GM18951 (cell line): ENCODE data around the gene SLC35G2.
"Not testable (repeated sequence)": the region's sequence is repeated elsewhere in the genome, so short reads cannot be mapped to it uniquely, and the experiment has no call there.

ENCODE experiments used
- POLR2A ChIP-seq: IDR thresholded peaks from 4 replicates; pipeline ENCODE4 v1.6.1; 2011; ENCODE audit warnings: mild to moderate bottlenecking; ENCODE audit not compliant: insufficient read length, insufficient read depth; ENCODE audit errors: extremely low read depth
- in situ Hi-C: fragments of 300-500 bp; cut with MboI; formaldehyde crosslinking; loops from one replicate; pipeline ENCODE4 v1.12.0; 2022; ENCODE audit warnings: low sequenced_read_pairs, mixed read lengths, inconsistent platforms; ENCODE audit not compliant: unreplicated experiment

SLC35G2 gene

DNA sequence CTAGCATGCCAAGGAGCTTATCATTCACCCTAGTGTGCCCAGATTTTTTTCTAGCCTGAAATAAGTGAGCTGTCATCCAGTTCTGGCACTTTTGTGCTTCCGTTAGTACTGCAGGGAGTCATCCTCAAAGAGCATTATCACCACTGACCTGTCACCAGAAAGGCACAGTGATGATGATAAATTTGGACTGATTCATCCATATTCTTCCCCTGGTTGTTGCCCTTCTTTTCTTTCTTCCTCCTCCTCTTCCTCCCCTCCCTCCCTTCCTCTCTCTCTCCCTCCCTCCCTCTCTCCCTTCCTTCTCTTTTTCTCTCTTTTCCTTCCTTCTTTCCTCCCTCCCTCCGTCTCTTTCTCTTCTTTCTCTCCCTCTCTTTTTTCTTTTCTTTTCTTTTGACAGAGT lies 21.3 kb downstream of the SLC35G2 start:
- no peak for TF ChIP-seq POLR2A
- in situ Hi-C loops, result no loop called here

GRCh38 chr3:136842294-136842693 lies 23.4 kb downstream of the SLC35G2 start:
- in situ Hi-C loops, result no loop called here
- TF ChIP-seq POLR2A, result no peak

GRCh38 chr3:136844724-136845123 lies 25.8 kb downstream of the SLC35G2 start:
- TF ChIP-seq POLR2A, result no peak
- in situ Hi-C loops, result no loop called here

DNA sequence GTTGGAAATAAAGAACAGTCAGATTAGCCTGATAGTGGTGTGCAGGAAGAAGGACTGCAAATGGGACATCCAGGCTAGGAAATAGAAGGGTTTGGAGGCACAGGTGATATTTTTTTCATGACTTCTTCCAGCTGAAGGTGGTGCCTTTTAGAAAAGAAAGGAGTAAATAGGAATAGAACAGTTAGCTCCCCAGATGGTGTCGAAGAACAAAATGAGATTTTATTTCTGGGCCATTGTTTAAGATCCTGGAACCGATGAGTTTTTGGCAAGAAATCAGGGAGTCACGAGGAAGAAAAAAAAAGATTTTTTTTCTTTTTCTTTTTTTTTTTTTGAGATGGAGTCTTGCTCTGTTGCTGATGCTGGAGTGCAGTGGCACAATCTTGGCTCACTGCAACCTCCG lies 33.3 kb downstream of the SLC35G2 start:
- TF ChIP-seq POLR2A, result no peak
- in situ Hi-C loops, result no loop called here

DNA sequence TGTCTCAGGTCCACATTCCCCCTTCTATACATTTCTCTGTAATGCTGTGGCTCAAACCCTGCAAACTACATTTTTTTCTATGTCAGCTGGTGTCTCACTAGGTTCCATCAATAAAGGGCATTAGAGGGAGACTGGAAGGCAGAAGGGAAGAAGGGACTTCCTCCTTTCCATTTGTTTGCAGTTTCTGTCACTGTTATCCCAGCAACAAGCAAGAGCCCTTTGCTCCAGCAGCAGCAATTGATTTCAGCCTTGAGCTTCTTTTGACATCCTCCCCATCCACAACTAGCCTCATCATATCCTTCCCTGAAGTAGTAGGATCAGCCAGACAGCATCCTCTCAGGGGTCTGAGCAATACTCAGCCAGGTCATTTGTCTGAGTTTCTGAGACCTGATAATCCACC lies 37.7 kb downstream of the SLC35G2 start:
- no peak for TF ChIP-seq POLR2A
- in situ Hi-C loops, result no loop called here

- in situ Hi-C loops, result no loop called here
- TF ChIP-seq POLR2A, result no peak
These were observed 39.5 kb downstream of the SLC35G2 start for GRCh38 chr3:136858381-136858780.

GRCh38 chr3:136860541-136860940 lies 41.6 kb downstream of the SLC35G2 start:
- no peak for TF ChIP-seq POLR2A
- in situ Hi-C loops, result no loop called here

DNA sequence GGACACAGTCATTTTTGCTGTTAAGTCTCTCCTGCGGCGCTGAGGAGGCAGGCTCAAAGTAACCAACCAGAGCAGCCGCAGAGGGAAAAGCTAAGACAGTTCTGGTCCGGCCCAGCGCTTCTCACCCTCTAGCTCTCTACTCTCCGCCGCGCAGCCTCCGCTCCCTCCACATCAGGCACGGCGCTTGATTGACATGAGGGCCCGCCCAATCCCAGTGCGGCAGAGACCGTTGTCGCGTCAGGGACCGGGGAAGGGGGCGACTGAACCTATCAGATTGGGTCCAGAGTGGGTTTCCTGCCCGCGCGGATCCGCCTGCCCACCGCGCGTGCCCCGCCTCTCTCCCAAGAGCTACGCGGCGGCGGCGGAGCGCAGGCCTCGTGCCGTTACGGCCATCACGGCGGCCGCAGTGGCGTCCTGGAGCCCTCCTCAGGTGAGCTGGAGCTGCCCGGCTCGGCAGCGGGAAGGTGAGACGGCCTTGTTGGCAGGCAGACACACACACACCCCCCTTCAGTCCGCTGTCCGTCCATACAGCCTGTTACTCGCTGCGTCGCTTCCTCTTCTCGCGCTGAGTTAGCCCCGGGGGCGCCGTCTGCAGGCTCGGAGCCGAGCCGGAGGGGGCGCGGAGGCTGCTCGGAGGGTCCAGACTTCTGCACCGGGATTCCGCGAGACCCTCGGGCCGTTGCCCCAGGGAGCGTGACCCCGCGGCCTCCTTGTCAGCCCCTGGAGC lies 43.1 kb downstream of the SLC35G2 start, which contains the start of gene NCK1:
NCK1 (plus strand) TSS at position 319 of the 727 bp plus-strand sequence. CDS start 65,794 bp downstream, outside the sequence.
- peak; percentile 96 for TF ChIP-seq POLR2A
- in situ Hi-C loops, result no loop called here

DNA sequence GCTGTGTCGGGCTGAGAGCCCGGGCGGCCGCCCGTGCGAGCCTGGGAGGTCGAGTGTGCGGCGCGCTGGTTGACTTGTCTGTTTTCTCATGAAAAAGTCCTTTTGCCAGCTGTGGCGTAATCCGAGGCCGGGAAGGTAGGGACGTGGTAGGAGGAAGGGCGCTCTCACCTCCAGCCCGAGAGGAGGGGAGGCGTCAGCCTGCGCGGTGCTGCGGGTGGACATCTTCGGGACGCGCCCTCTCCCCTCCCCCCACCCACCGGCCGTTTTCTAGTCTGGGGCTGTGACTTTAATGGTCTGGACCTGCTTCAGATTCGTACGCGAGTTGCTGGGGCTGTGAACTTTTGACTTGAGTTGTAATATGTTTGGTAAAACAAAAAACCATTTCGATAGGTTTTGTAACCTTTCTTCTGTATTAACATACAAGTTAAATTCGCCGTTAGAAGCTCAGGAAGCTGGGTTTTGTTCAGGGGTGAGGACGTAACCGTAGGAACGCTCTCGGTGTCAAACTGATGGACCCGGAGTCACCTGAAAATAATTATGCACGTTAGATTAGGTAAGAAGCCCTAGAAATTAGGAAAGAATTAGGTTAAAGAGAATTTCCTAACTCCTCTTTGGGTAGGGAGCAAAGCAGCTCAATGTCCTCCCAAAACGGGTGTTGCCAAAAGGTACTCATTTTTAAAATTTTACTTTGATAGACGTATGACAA lies 43.8 kb downstream of the SLC35G2 start:
- TF ChIP-seq POLR2A, result no peak
- in situ Hi-C loops, result no loop called here

- no peak for TF ChIP-seq POLR2A
- in situ Hi-C loops, result no loop called here
These were observed 50.4 kb downstream of the SLC35G2 start for GRCh38 chr3:136869282-136869681.

- in situ Hi-C loops, result not testable (repeated sequence)
These were observed 53.3 kb downstream of the SLC35G2 start for GRCh38 chr3:136872258-136872657.

DNA sequence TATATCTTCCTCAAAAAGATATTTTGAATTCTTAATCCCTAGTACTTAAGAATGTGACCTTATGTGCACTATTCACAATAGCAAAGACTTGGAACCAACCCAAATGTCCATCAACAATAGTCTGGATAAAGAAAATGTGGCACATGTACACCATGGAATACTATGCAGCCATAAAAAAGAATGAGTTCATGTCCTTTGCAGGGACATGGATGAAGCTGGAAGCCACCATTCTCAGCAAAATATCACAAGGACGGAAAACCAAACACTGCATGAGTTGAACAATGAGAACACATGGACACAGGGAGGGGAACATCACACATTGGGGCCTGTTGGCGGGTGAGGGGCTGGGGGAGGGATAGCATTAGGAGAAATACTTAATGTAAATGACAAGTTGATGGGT lies 60.6 kb downstream of the SLC35G2 start:
- in situ Hi-C loops, result not testable (repeated sequence)

DNA sequence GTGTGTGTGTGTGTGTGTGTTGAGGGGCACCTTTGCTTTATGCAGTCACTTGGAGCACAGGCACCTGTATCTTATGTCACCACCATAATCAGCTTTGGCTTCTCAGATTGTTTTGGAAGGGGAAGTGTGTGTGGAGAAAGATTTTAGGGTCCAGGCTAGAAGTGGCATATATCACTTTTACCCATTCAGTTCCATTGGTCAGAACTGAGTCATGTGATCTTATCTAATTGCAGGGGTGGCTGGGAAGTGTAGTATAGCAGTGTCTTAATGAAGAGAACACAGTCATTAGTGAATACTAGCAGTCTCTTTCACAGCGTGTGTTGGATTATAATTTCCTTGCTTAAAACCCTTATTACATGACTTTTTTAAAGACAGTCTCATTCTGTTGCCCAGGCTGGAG lies 63.6 kb downstream of the SLC35G2 start:
- no peak for TF ChIP-seq POLR2A
- in situ Hi-C loops, result no loop called here

GRCh38 chr3:136883967-136884720 lies 65.2 kb downstream of the SLC35G2 start:
- in situ Hi-C loops, result no loop called here

More at GRCh38 chr3:136883967-136884720, 65.2 kb downstream of the SLC35G2 start:
- TF ChIP-seq POLR2A, result no peak
